SK-N-SH (cell line): Measurements from ENCODE around the gene EP400. TPM values are rescaled to one million over a fixed set of nuclear protein-coding genes. Genes with fewer than 3 reads are reported as not detected.

Source experiments
- CTCF ChIA-PET: fragments of 300-600, 350-600 bp; formaldehyde crosslinking; extraction: SDS; loops from one replicate; lab custom pipeline; 2021; lab: Yijun Ruan, JAX
- POLR2A ChIA-PET: fragments of 350-600 bp; sonication (Branson Sonifier 250); formaldehyde crosslinking; extraction: SDS; loops from one replicate; lab custom pipeline; 2020; ENCODE audit warnings: antibody characterized with exemption, inconsistent platforms; lab: Yijun Ruan, JAX
- DNase-seq: peaks from one replicate; pipeline ENCODE4 v3.0.0; 2012
- H2AFZ ChIP-seq: fragments of 200-600 bp; sonication (generic); 2 replicates; pipeline ENCODE4 v1.8.1; 2016; ENCODE audit warnings: antibody characterized with exemption, mild to moderate bottlenecking, low read depth
- H3F3A ChIP-seq: fragments of 200-600 bp; sonication (generic); replicated peaks from 2 replicates; pipeline ENCODE3; 2016; ENCODE audit warnings: antibody characterized with exemption, mild to moderate bottlenecking; ENCODE audit not compliant: insufficient read depth
- H3K27ac ChIP-seq, 2 experiments: fragments of 200-500 bp in 1 of 2; fragments of 200-600 bp in 1 of 2; sonication (Bioruptor generic) in 1 of 2; sonication (generic), shearing (Covaris generic) in 1 of 2; 2 replicates each; pipeline versions ENCODE4 v1.5.1 to v1.6.1; 2014 to 2016; ENCODE audit warnings: low read depth in 2 of 2, inconsistent platforms in 1 of 2, low read length in 1 of 2, mild to moderate bottlenecking in 1 of 2, mixed read lengths in 1 of 2
- H3K27me3 ChIP-seq: fragments of 200-600 bp; sonication (generic), shearing (Covaris generic); 2 replicates; pipeline ENCODE4 v1.6.1; 2016; ENCODE audit warnings: mixed run types; ENCODE audit not compliant: insufficient read depth
- H3K36me3 ChIP-seq, 2 experiments: fragments of 200-500 bp in 1 of 2; fragments of 200-600 bp in 1 of 2; sonication (Bioruptor generic) in 1 of 2; sonication (generic) in 1 of 2; replicated peaks in 1 of 2; 2 replicates each; pipeline versions ENCODE3 to v1.5.1; 2014 to 2016; ENCODE audit warnings: low read length in 1 of 2, mild to moderate bottlenecking in 1 of 2; ENCODE audit not compliant: insufficient read depth in 2 of 2, control insufficient read depth in 1 of 2
- H3K4me1 ChIP-seq, 2 experiments: fragments of 200-500 bp in 1 of 2; fragments of 200-600 bp in 1 of 2; sonication (Bioruptor generic) in 1 of 2; sonication (generic), shearing (Covaris generic) in 1 of 2; 2 replicates each; pipeline versions ENCODE4 v1.5.1 to v1.6.1; 2014 to 2016; ENCODE audit warnings: low read depth in 1 of 2, low read length in 1 of 2, mixed run types in 1 of 2; ENCODE audit not compliant: insufficient read depth in 2 of 2, control insufficient read depth in 1 of 2
- H3K4me2 ChIP-seq: fragments of 200-600 bp; sonication (generic), shearing (Covaris generic); 2 replicates; pipeline ENCODE4 v1.6.1; 2017; ENCODE audit warnings: mixed run types
- H3K4me3 ChIP-seq, 2 experiments: fragments of 200-500 bp in 1 of 2; fragments of 200-600 bp in 1 of 2; sonication (Bioruptor generic) in 1 of 2; sonication (generic), shearing (Covaris generic) in 1 of 2; 2 replicates each; pipeline versions ENCODE4 v1.5.1 to v1.8.1; 2014 to 2016; ENCODE audit warnings: low read depth in 2 of 2, inconsistent platforms in 1 of 2, low read length in 1 of 2, mild to moderate bottlenecking in 1 of 2, mixed read lengths in 1 of 2, moderate library complexity in 1 of 2
- H3K79me2 ChIP-seq: fragments of 200-600 bp; sonication (generic); 2 replicates; pipeline ENCODE4 v1.8.1; 2017; ENCODE audit warnings: mild to moderate bottlenecking; ENCODE audit not compliant: insufficient read depth
- H3K9ac ChIP-seq: fragments of 200-600 bp; sonication (generic); 2 replicates; pipeline ENCODE4 v1.6.1; 2017; ENCODE audit warnings: mixed run types
- H3K9me2 ChIP-seq: fragments of 200-600 bp; sonication (generic); 2 replicates; pipeline ENCODE4 v1.6.1; 2017; ENCODE audit warnings: mixed run types
- H3K9me3 ChIP-seq: fragments of 200-600 bp; sonication (generic); 2 replicates; pipeline ENCODE4 v1.6.1; 2017; ENCODE audit warnings: mixed run types, mild to moderate bottlenecking, moderate library complexity
- H4K20me1 ChIP-seq: fragments of 200-600 bp; sonication (generic); 2 replicates; pipeline ENCODE4 v1.6.1; 2017; ENCODE audit warnings: mild to moderate bottlenecking, mixed run types; ENCODE audit not compliant: insufficient read depth
- CHD2 ChIP-seq: fragments of 150-350 bp; IDR thresholded peaks from 2 replicates; pipeline ENCODE4 v1.6.1; 2018; ENCODE audit warnings: low read length; ENCODE audit not compliant: partially characterized antibody
- EP300 ChIP-seq, 2 experiments: IDR thresholded peaks; 2 replicates each; pipeline versions ENCODE4 v1.4.0 to v1.6.1; 2012; ENCODE audit warnings: borderline replicate concordance in 1 of 2, low read depth in 1 of 2, low read length in 1 of 2
- EZH2phosphoT487 ChIP-seq: fragments of 200-600 bp; sonication (generic); IDR thresholded peaks from 2 replicates; pipeline ENCODE4 v1.6.1; 2017; ENCODE audit warnings: low read depth, mixed run types, mild to moderate bottlenecking, antibody characterized with exemption, moderate library complexity, borderline replicate concordance
- FOSL2 ChIP-seq: IDR thresholded peaks from 2 replicates; pipeline ENCODE4 v1.4.0; 2012; ENCODE audit warnings: low read depth, mild to moderate bottlenecking, moderate library complexity, borderline replicate concordance
- FOXJ3 ChIP-seq: sonication (generic); formaldehyde crosslinking; IDR thresholded peaks from 2 replicates; pipeline ENCODE4 v1.5.1; 2020; ENCODE audit warnings: mild to moderate bottlenecking, missing genetic modification reagents
- GABPA ChIP-seq: IDR thresholded peaks from 2 replicates; pipeline ENCODE4 v1.4.0; 2012; ENCODE audit warnings: low read depth, mild to moderate bottlenecking
- GATA2 ChIP-seq: sonication (generic); formaldehyde crosslinking; IDR thresholded peaks from 2 replicates; pipeline ENCODE4 v1.5.0; 2020; ENCODE audit warnings: mild to moderate bottlenecking, missing genetic modification reagents
- JUND ChIP-seq: IDR thresholded peaks from 2 replicates; pipeline ENCODE4 v1.4.0; 2012
- MXI1 ChIP-seq: IDR thresholded peaks from 2 replicates; pipeline ENCODE4 v1.6.1; 2012; ENCODE audit warnings: mild to moderate bottlenecking, low read depth, low read length, improper control_type of control experiment
- NRF1 ChIP-seq: IDR thresholded peaks from 2 replicates; pipeline ENCODE4 v1.6.1; 2012; ENCODE audit warnings: low read depth, mild to moderate bottlenecking, low read length
- RCOR1 ChIP-seq: fragments of 150-350 bp; IDR thresholded peaks from 2 replicates; pipeline ENCODE4 v1.6.1; 2017; ENCODE audit warnings: antibody characterized with exemption, low read length
- RFX5 ChIP-seq: IDR thresholded peaks from 2 replicates; pipeline ENCODE4 v1.6.1; 2012; ENCODE audit warnings: mild to moderate bottlenecking, improper control_type of control experiment, low read length
- SIN3A ChIP-seq: IDR thresholded peaks from 2 replicates; pipeline ENCODE4 v1.6.1; 2012; ENCODE audit warnings: low read depth, mild to moderate bottlenecking, low read length, moderate library complexity, borderline replicate concordance
- SMC3 ChIP-seq: IDR thresholded peaks from 2 replicates; pipeline ENCODE4 v1.6.1; 2012; ENCODE audit warnings: low read depth, low read length, improper control_type of control experiment
- TCF12 ChIP-seq: IDR thresholded peaks from 2 replicates; pipeline ENCODE4 v1.4.0; 2012
- WGBS: methylation state at CpG from one replicate; pipeline ENCODE4 v1.1.6; 2017; ENCODE audit warnings: low lambda C conversion rate; 5-methylcytosine and 5-hydroxymethylcytosine counted together
- polyA plus RNA-seq, 3 experiments: library from polyadenylated mRNA; depleted of rRNA; stranded (reverse); fragments of >200 nt; gene quantifications; 2 replicates each; pipeline ENCODE4 v1.2.3, GENCODE V29; 2012
- TF ChIP-seq, protein P1 (sequence below): fragments of 200-600 bp; sonication (generic); IDR thresholded peaks from 2 replicates; pipeline ENCODE4 v1.6.1; 2017; ENCODE audit warnings: antibody characterized with exemption, mild to moderate bottlenecking, moderate library complexity
- TF ChIP-seq, protein P2 (sequence below): IDR thresholded peaks from 2 replicates; pipeline ENCODE4 v1.4.0; 2012; ENCODE audit warnings: low read depth

EP400 gene
- polyA plus RNA-seq, 1 of the 3 experiments (the other 2 are of a cell fraction) = 7.0 TPM

GRCh38 chr12:132076711-132077110 is 127.0 kb downstream of the EP400 start:
- DNase-seq = no peak
- Histone ChIP-seq H3F3A (peaks cover 5% of the 10 kb centered on the region), H3K4me2 (no peak overlapping the region), H3K4me1 (no peaks in the 10 kb centered on the region; a peak in 1 of 4 replicates), H3K36me3 (peaks cover 31 to 75% of the 10 kb centered on the region in 2 experiments), H3K27ac (no peak overlapping the region), H2AFZ (no peak overlapping the region), H3K9me2 (no peaks in the 10 kb centered on the region), H3K27me3 (no peaks in the 10 kb centered on the region), H4K20me1 (no peaks in the 10 kb centered on the region), H3K9me3 (no peaks in the 10 kb centered on the region), H3K4me3 (no peak overlapping the region), H3K79me2 (no peaks in the 10 kb centered on the region), H3K9ac (no peak overlapping the region)
- POLR2A ChIA-PET = no interaction called here
- no peak for TF ChIP-seq TCF12
- no peak for TF ChIP-seq FOSL2
- TF ChIP-seq RFX5 = no peak
- TF ChIP-seq, protein P1, sequence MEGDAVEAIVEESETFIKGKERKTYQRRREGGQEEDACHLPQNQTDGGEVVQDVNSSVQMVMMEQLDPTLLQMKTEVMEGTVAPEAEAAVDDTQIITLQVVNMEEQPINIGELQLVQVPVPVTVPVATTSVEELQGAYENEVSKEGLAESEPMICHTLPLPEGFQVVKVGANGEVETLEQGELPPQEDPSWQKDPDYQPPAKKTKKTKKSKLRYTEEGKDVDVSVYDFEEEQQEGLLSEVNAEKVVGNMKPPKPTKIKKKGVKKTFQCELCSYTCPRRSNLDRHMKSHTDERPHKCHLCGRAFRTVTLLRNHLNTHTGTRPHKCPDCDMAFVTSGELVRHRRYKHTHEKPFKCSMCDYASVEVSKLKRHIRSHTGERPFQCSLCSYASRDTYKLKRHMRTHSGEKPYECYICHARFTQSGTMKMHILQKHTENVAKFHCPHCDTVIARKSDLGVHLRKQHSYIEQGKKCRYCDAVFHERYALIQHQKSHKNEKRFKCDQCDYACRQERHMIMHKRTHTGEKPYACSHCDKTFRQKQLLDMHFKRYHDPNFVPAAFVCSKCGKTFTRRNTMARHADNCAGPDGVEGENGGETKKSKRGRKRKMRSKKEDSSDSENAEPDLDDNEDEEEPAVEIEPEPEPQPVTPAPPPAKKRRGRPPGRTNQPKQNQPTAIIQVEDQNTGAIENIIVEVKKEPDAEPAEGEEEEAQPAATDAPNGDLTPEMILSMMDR = no peak
- TF ChIP-seq MXI1 = no peak
- no peak for TF ChIP-seq FOXJ3 (CRISPR knock-in tag)
- TF ChIP-seq SIN3A = no peak
- TF ChIP-seq GATA2 = no peak
- TF ChIP-seq RCOR1 = no peak
- TF ChIP-seq JUND = no peak
- no peak for TF ChIP-seq CHD2
- no peak for TF ChIP-seq SMC3
- TF ChIP-seq EP300 (IDR thresholded peaks at IDR 0.05; ENCODE audit: borderline replicate concordance in 1 of 2, low read depth in 1 of 2, low read length in 1 of 2) = no peak
- TF ChIP-seq, protein P2, sequence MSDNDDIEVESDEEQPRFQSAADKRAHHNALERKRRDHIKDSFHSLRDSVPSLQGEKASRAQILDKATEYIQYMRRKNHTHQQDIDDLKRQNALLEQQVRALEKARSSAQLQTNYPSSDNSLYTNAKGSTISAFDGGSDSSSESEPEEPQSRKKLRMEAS = no peak
- WGBS = 94% methylated on average over 10 of the region's 10 CpGs
- CTCF ChIA-PET = interaction anchor here (1.6 kb wide), 1 partner anchor 20 kb away, joined by 3 read pairs; no protein-coding TSS in a partner anchor

DNA sequence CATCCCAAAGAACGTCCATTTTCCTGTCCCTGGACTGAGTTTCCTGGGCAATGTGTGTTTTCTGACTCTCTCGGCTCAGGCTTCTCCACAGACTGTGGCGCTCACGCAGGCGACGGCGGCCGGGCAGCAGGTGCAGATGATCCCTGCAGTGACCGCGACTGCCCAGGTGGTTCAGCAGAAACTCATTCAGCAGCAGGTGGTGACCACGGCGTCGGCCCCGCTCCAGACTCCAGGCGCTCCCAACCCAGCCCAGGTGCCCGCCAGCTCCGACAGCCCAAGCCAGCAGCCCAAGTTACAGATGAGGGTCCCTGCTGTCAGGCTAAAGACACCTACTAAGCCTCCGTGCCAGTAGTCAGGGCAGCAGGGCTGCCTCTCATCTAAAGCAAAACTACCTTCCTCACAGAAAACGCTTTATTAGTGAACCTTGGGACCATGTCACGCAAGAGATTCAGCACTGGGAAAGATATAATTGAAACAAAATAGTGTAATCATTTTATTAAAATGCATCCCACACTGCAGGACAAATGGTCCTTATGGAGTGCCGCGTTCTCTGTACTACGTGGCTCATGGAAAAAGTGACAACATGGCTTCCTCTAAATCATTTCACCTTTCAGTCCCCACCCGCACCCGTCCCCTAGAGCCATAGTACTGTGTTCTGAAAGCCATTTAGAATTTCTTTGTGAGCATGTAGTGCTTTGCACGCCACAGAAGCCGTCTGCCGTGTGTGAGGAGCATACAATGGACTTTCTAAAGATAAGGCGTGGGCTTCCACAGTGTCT is 127.8 kb downstream of the EP400 start:
- Histone ChIP-seq H3F3A (peaks cover 2% of the 10 kb centered on the region), H3K4me2 (no peak overlapping the region), H2AFZ (no peak overlapping the region), H3K27ac (peak overlapping the region in 1 of 2 experiments; percentile 30; a peak in 1 of 4 replicates), H3K79me2 (no peaks in the 10 kb centered on the region), H3K4me1 (no peaks in the 10 kb centered on the region; a peak in 1 of 4 replicates), H3K36me3 (peaks cover 31 to 68% of the 10 kb centered on the region in 2 experiments), H3K9ac (no peak overlapping the region), H3K27me3 (no peaks in the 10 kb centered on the region), H4K20me1 (no peaks in the 10 kb centered on the region), H3K4me3 (no peak overlapping the region), H3K9me3 (no peaks in the 10 kb centered on the region), H3K9me2 (no peaks in the 10 kb centered on the region)
- ChIA-PET CTCF (no interaction called here), POLR2A (no interaction called here)
- TF ChIP-seq FOXJ3 (CRISPR knock-in tag) (no peak), GABPA (no peak), NRF1 (no peak), CHD2 (no peak), MXI1 (no peak), EZH2phosphoT487 (no peak)
- 96% methylated on average over 28 of the region's 29 CpGs for WGBS
- no peak for DNase-seq
